ACC112 (cell line): ENCODE measurements around the gene SMG5.

ENCODE experiments used
- H2AFZ ChIP-seq: fragments of 200-600 bp; sonication (generic); one replicate; pipeline ENCODE4 v1.6.0; 2017; ENCODE audit warnings: antibody characterized with exemption, low read length; ENCODE audit not compliant: unreplicated experiment
- H3K27ac ChIP-seq: fragments of 200-600 bp; sonication (generic); 2 replicates; pipeline ENCODE4 v1.5.1; 2014; ENCODE audit warnings: low read depth, mild to moderate bottlenecking, antibody characterized with exemption, low read length, moderate library complexity
- H3K27me3 ChIP-seq: fragments of 200-600 bp; sonication (generic); 2 replicates; pipeline ENCODE4 v1.6.1; 2014; ENCODE audit warnings: mild to moderate bottlenecking, antibody characterized with exemption, low read length, moderate library complexity, mixed read lengths; ENCODE audit not compliant: insufficient read depth
- H3K36me3 ChIP-seq: fragments of 200-600 bp; sonication (generic); 2 replicates; pipeline ENCODE4 v1.6.1; 2016; ENCODE audit warnings: mild to moderate bottlenecking, antibody characterized with exemption, low read length, moderate library complexity, mixed read lengths; ENCODE audit not compliant: insufficient read depth
- H3K4me1 ChIP-seq: fragments of 200-600 bp; sonication (generic); one replicate; pipeline ENCODE4 v1.6.1; 2016; ENCODE audit warnings: low read length, mixed read lengths; ENCODE audit not compliant: insufficient read depth, unreplicated experiment, control insufficient read depth
- H3K4me3 ChIP-seq: fragments of 200-600 bp; sonication (generic); 2 replicates; pipeline ENCODE4 v1.5.1; 2014; ENCODE audit warnings: mild to moderate bottlenecking, low read depth, low read length
- H3K79me2 ChIP-seq: fragments of 200-600 bp; sonication (generic); one replicate; pipeline ENCODE4 v1.6.0; 2016; ENCODE audit warnings: low read length; ENCODE audit not compliant: control insufficient read depth, unreplicated experiment, insufficient read depth

SMG5 gene

GRCh38 chr1:156246241-156246780, 36.3 kb downstream of the SMG5 start:
- Histone ChIP-seq H2AFZ (no peak overlapping the region), H3K36me3 (no peaks in the 10 kb centered on the region; the same call in 1 of the 2 replicates), H3K4me3 (no peak overlapping the region), H3K79me2 (no peaks in the 10 kb centered on the region), H3K27me3 (peaks cover 8% of the 10 kb centered on the region; the same call in 1 of the 2 replicates), H3K4me1 (peaks cover 11% of the 10 kb centered on the region), H3K27ac (no peak overlapping the region)

GRCh38 chr1:156245451-156246232, 37.0 kb downstream of the SMG5 start:
- Histone ChIP-seq H3K79me2 (no peaks in the 10 kb centered on the region), H3K4me3 (no peak overlapping the region), H3K4me1 (peaks cover 18% of the 10 kb centered on the region), H3K27me3 (peaks cover 8% of the 10 kb centered on the region; the same call in 1 of the 2 replicates), H3K36me3 (no peaks in the 10 kb centered on the region; the same call in 1 of the 2 replicates), H2AFZ (no peak overlapping the region), H3K27ac (no peak overlapping the region)

- H2AFZ ChIP-seq: no peak overlapping the region
- no peak overlapping the region for H3K4me3 ChIP-seq
These were observed 37.9 kb downstream of the SMG5 start for GRCh38 chr1:156244712-156245111.

GRCh38 chr1:156244126-156244525, 38.5 kb downstream of the SMG5 start:
- Histone ChIP-seq H3K27me3 (peaks cover 8% of the 10 kb centered on the region; the same call in 1 of the 2 replicates), H3K27ac (no peak overlapping the region), H3K4me1 (peaks cover 24% of the 10 kb centered on the region)

More at GRCh38 chr1:156244712-156245111, 37.9 kb downstream of the SMG5 start:
- Histone ChIP-seq H3K79me2 (no peaks in the 10 kb centered on the region), H3K4me1 (peaks cover 23% of the 10 kb centered on the region), H3K36me3 (no peaks in the 10 kb centered on the region), H3K27me3 (peaks cover 8% of the 10 kb centered on the region; the same call in 1 of the 2 replicates), H3K27ac (no peak overlapping the region)

GRCh38 chr1:156242738-156243137, 39.9 kb downstream of the SMG5 start:
- Histone ChIP-seq H3K27me3 (peaks cover 8% of the 10 kb centered on the region; the same call in 1 of the 2 replicates), H3K36me3 (no peaks in the 10 kb centered on the region), H3K4me3 (no peak overlapping the region), H3K79me2 (no peaks in the 10 kb centered on the region), H2AFZ (no peak overlapping the region), H3K27ac (no peak overlapping the region), H3K4me1 (peaks cover 24% of the 10 kb centered on the region)

More at GRCh38 chr1:156244126-156244525, 38.5 kb downstream of the SMG5 start:
- H3K79me2 ChIP-seq: no peaks in the 10 kb centered on the region
- no peak overlapping the region for H2AFZ ChIP-seq
- no peak overlapping the region for H3K4me3 ChIP-seq
- no peaks in the 10 kb centered on the region for H3K36me3 ChIP-seq

- Histone ChIP-seq H3K27ac (no peak within 1 kb of the TSS), H2AFZ (no peak within 1 kb of the TSS), H3K4me3 (no peak within 1 kb of the TSS), H3K27me3 (peaks cover 8% of the 10 kb centered on the region; the same call in 1 of the 2 replicates), H3K36me3 (no peaks in the 10 kb centered on the region), H3K79me2 (no peaks in the 10 kb centered on the region), H3K4me1 (peaks cover 24% of the 10 kb centered on the region)
These were observed 40.7 kb downstream of the SMG5 start, which contains the start of gene BGLAP for GRCh38 chr1:156241926-156242325. Gene BGLAP, plus strand, starts transcription at chr1:156242184. Its CDS starts 48 bp downstream, at chr1:156242232.

- Histone ChIP-seq H3K27ac (no peak overlapping the region), H3K79me2 (no peaks in the 10 kb centered on the region), H3K27me3 (peaks cover 8% of the 10 kb centered on the region; the same call in 1 of the 2 replicates), H3K4me3 (no peak overlapping the region), H3K4me1 (peaks cover 24% of the 10 kb centered on the region), H3K36me3 (no peaks in the 10 kb centered on the region), H2AFZ (no peak overlapping the region)
These were observed 41.3 kb downstream of the SMG5 start for GRCh38 chr1:156241311-156241811.

- Histone ChIP-seq H3K79me2 (no peaks in the 10 kb centered on the region), H3K36me3 (no peaks in the 10 kb centered on the region)
These were observed 44.4 kb downstream of the SMG5 start for GRCh38 chr1:156238248-156238647.

GRCh38 chr1:156236164-156236563, 46.5 kb downstream of the SMG5 start:
- no peaks in the 10 kb centered on the region for H3K36me3 ChIP-seq
- peaks cover 23% of the 10 kb centered on the region for H3K4me1 ChIP-seq
- no peak overlapping the region for H3K4me3 ChIP-seq
- no peaks in the 10 kb centered on the region for H3K27me3 ChIP-seq
- H3K27ac ChIP-seq: no peak overlapping the region
- no peak overlapping the region for H2AFZ ChIP-seq
- H3K79me2 ChIP-seq: no peaks in the 10 kb centered on the region

More at GRCh38 chr1:156238248-156238647, 44.4 kb downstream of the SMG5 start:
- Histone ChIP-seq H3K27me3 (no peaks in the 10 kb centered on the region), H3K27ac (no peak overlapping the region), H2AFZ (no peak overlapping the region), H3K4me3 (no peak overlapping the region), H3K4me1 (peaks cover 34% of the 10 kb centered on the region)

- Histone ChIP-seq H3K4me1 (peaks cover 12% of the 10 kb centered on the region), H3K27me3 (no peaks in the 10 kb centered on the region), H3K27ac (peak overlapping the region; percentile 87), H3K36me3 (no peaks in the 10 kb centered on the region), H3K79me2 (no peaks in the 10 kb centered on the region), H3K4me3 (no peak overlapping the region), H2AFZ (no peak overlapping the region)
These were observed 49.0 kb downstream of the SMG5 start for GRCh38 chr1:156233426-156234127.
